ENCODE data around the gene ABI1.

ABI1 gene

GRCh38 chr10:26835025-26835424 lies 25.7 kb downstream of the ABI1 start:
- no peak for TF ChIP-seq CTCF (IDR thresholded peaks at IDR 0.05; ENCODE audit: low read depth, low read length)
- DNase-seq (ENCODE audit: low read depth in 2 of 2) = no peak
- H3K4me3 ChIP-seq (replicated peaks in 1 of 2; ENCODE audit: low read depth in 2 of 2, low read length in 2 of 2) = no peak overlapping the region

GRCh38 chr10:26832960-26833359 lies 27.8 kb downstream of the ABI1 start:
- no peak for DNase-seq (ENCODE audit: low read depth in 2 of 2)
- no peak for TF ChIP-seq CTCF (IDR thresholded peaks at IDR 0.05; ENCODE audit: low read depth, low read length)
- no peak overlapping the region for H3K4me3 ChIP-seq (replicated peaks in 1 of 2; ENCODE audit: low read depth in 2 of 2, low read length in 2 of 2)

- no peak for TF ChIP-seq CTCF (IDR thresholded peaks at IDR 0.05; ENCODE audit: low read depth, low read length)
- H3K4me3 ChIP-seq (replicated peaks in 1 of 2; ENCODE audit: low read depth in 2 of 2, low read length in 2 of 2) = no peak overlapping the region
- DNase-seq (ENCODE audit: low read depth in 2 of 2) = no peak
Measured at GRCh38 chr10:26831936-26832335, 28.8 kb downstream of the ABI1 start.

- TF ChIP-seq CTCF (IDR thresholded peaks at IDR 0.05; ENCODE audit: low read depth, low read length) = no peak
- no peak overlapping the region for H3K4me3 ChIP-seq (replicated peaks in 1 of 2; ENCODE audit: low read depth in 2 of 2, low read length in 2 of 2)
- no peak for DNase-seq (ENCODE audit: low read depth in 2 of 2)
Measured at GRCh38 chr10:26829810-26830515, 30.8 kb downstream of the ABI1 start.

- no peak for TF ChIP-seq CTCF (IDR thresholded peaks at IDR 0.05; ENCODE audit: low read depth, low read length)
- H3K4me3 ChIP-seq (replicated peaks in 1 of 2; ENCODE audit: low read depth in 2 of 2, low read length in 2 of 2) = no peak overlapping the region
- DNase-seq (ENCODE audit: low read depth in 2 of 2) = no peak
Measured at GRCh38 chr10:26824015-26824690, 36.6 kb downstream of the ABI1 start.

- no peak for DNase-seq (ENCODE audit: low read depth in 2 of 2)
- H3K4me3 ChIP-seq (replicated peaks in 1 of 2; ENCODE audit: low read depth in 2 of 2, low read length in 2 of 2) = no peak overlapping the region
- TF ChIP-seq CTCF (IDR thresholded peaks at IDR 0.05; ENCODE audit: low read depth, low read length) = no peak
Measured at GRCh38 chr10:26821699-26822570, 38.8 kb downstream of the ABI1 start.
